ENCODE results near the gene LIPM. TPM values are rescaled to one million over a fixed set of nuclear protein-coding genes. Genes with fewer than 3 reads are reported as not detected.

Gene LIPM
- total and polyA plus RNA-seq, 4 donors, result not detected

DNA sequence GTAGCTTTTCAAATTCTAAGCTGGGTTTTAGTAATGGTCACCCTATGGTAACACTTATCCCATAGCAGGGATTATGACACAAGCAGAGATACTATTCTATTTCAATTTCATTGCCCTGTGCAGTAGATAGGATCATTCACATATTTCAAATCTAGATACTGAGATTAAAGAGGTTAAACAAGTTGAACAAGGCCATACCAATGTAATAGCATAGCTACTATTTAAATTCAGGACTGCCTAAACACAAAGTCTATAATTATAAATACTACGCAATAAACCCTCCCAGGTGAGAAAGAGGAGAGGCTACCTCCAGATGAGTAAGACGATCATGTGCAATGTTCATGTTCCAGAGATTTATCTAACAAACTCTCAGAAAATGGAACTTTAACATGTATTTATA, 1.1 kb downstream of the LIPM start:
- Histone ChIP-seq H3K9me3 (ENCODE audit: control insufficient read depth in 4 of 4, insufficient read depth in 3 of 4, low read length in 3 of 4) (no peaks in the 10 kb centered on the region), H3K9ac (ENCODE audit: insufficient read depth in 1 of 2, low read length in 2 of 2) (no peak overlapping the region), H3K4me1 (ENCODE audit: control insufficient read depth in 5 of 5, insufficient read depth in 5 of 5, low read length in 5 of 5) (no peaks in the 10 kb centered on the region), H3K36me3 (ENCODE audit: control insufficient read depth in 4 of 4, insufficient read depth in 4 of 4, low read length in 4 of 4) (no peaks in the 10 kb centered on the region), H3K27ac (ENCODE audit: low read depth in 1 of 2, low read length in 1 of 2) (no peak overlapping the region), H3K4me3 (no peak overlapping the region), H3K27me3 (ENCODE audit: control insufficient read depth in 3 of 3, insufficient read depth in 3 of 3, low read length in 2 of 3) (no peaks in the 10 kb centered on the region)
- DNase-seq, result no peak
- TF ChIP-seq CTCF (IDR thresholded peaks at IDR 0.05; ENCODE audit: control extremely low read depth, extremely low read depth), result no peak
- ATAC-seq (ENCODE audit: insufficient read depth, low FRiP score), result no peak
- 96 to 97% methylated on average over 2 of the region's 2 CpGs for WGBS, 2 donors

DNA sequence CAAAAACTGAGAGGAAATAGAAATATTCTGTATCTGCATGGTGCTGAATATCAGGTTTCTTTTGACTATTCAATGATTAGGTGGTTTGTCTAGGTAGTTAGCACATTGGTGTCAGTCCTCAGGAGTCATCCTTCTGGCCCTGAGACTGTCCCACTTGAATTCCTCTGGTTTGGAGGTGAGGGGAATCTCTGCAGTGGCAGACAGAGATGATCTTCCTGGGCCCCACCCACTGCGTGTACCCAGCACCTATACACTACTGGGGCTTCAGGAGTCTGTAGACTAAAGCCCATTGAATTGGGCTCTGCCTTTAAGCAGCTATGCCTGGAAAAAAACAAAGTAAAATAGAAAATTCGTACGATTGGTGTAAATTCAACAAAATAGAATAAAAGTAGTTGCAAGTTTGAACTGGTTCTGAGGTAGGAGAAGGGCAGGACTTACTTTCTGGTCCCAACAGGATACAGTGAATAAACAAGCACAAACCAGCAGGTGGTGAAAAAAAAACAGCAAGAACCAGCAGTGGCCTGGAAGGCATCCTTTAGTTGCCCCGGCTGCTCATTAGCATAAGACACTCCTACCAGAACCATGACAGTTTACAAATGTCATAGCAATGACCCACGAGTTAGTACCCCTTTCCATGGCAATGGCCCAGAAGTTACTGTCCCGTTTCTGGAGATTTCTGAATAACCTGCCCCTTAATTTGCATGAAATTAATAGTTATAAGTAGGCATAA, 1.7 kb downstream of the LIPM start:
- no peaks in the 10 kb centered on the region for H3K9me3 ChIP-seq (ENCODE audit: control insufficient read depth in 4 of 4, insufficient read depth in 3 of 4, low read length in 3 of 4)
- H3K36me3 ChIP-seq (ENCODE audit: control insufficient read depth in 4 of 4, insufficient read depth in 4 of 4, low read length in 4 of 4), result no peaks in the 10 kb centered on the region
- 65 to 77% methylated on average over 6 of the region's 6 CpGs for WGBS, 2 donors
- ATAC-seq (ENCODE audit: insufficient read depth, low FRiP score) (no peak), DNase-seq (no peak)
- H3K4me1 ChIP-seq (ENCODE audit: control insufficient read depth in 5 of 5, insufficient read depth in 5 of 5, low read length in 5 of 5), result no peaks in the 10 kb centered on the region
- no peaks in the 10 kb centered on the region for H3K27me3 ChIP-seq (ENCODE audit: control insufficient read depth in 3 of 3, insufficient read depth in 3 of 3, low read length in 2 of 3)
- H3K4me3 ChIP-seq, result no peak overlapping the region
- no peak for TF ChIP-seq CTCF (IDR thresholded peaks at IDR 0.05; ENCODE audit: control extremely low read depth, extremely low read depth)
- no peak overlapping the region for H3K9ac ChIP-seq (ENCODE audit: insufficient read depth in 1 of 2, low read length in 2 of 2)
- H3K27ac ChIP-seq (ENCODE audit: low read depth in 1 of 2, low read length in 1 of 2), result no peak overlapping the region

DNA sequence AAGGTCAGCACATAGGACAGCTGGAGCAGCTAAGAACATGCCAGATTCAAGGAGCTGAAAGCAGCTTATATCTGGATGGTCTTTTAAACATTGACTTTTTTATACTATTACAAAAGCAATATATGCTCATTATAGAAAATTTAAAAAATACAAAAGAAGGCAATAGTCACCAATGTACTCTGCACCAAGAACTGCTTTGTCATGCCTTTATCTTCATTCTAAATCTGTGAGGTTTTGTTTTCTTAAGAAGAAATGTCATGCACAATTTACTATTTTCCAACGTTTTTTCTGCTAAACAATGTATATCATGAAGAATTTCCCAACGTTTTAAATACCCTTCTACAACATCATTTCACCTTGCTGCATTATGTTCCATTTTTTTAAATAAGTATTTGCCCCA, 2.8 kb downstream of the LIPM start:
- H3K27ac ChIP-seq (ENCODE audit: low read depth in 1 of 2, low read length in 1 of 2), result no peak overlapping the region
- H3K9me3 ChIP-seq (ENCODE audit: control insufficient read depth in 4 of 4, insufficient read depth in 3 of 4, low read length in 3 of 4), result no peaks in the 10 kb centered on the region
- WGBS, 2 donors, result 28 to 33% methylated on average over 2 of the region's 2 CpGs
- no peak overlapping the region for H3K4me3 ChIP-seq
- no peak for TF ChIP-seq CTCF (IDR thresholded peaks at IDR 0.05; ENCODE audit: control extremely low read depth, extremely low read depth)
- no peaks in the 10 kb centered on the region for H3K27me3 ChIP-seq (ENCODE audit: control insufficient read depth in 3 of 3, insufficient read depth in 3 of 3, low read length in 2 of 3)
- no peaks in the 10 kb centered on the region for H3K4me1 ChIP-seq (ENCODE audit: control insufficient read depth in 5 of 5, insufficient read depth in 5 of 5, low read length in 5 of 5)
- no peak overlapping the region for H3K9ac ChIP-seq (ENCODE audit: insufficient read depth in 1 of 2, low read length in 2 of 2)
- no peak for ATAC-seq (ENCODE audit: insufficient read depth, low FRiP score)
- no peak for DNase-seq
- H3K36me3 ChIP-seq (ENCODE audit: control insufficient read depth in 4 of 4, insufficient read depth in 4 of 4, low read length in 4 of 4), result no peaks in the 10 kb centered on the region

GRCh38 chr10:88805924-88806323, 3.4 kb downstream of the LIPM start:
- ATAC-seq (ENCODE audit: insufficient read depth, low FRiP score), result no peak

More at GRCh38 chr10:88805924-88806323, 3.4 kb downstream of the LIPM start:
- Histone ChIP-seq H3K4me1 (ENCODE audit: control insufficient read depth in 5 of 5, insufficient read depth in 5 of 5, low read length in 5 of 5) (no peaks in the 10 kb centered on the region), H3K36me3 (ENCODE audit: control insufficient read depth in 4 of 4, insufficient read depth in 4 of 4, low read length in 4 of 4) (no peaks in the 10 kb centered on the region), H3K27ac (ENCODE audit: low read depth in 1 of 2, low read length in 1 of 2) (no peak overlapping the region), H3K9me3 (ENCODE audit: control insufficient read depth in 4 of 4, insufficient read depth in 3 of 4, low read length in 3 of 4) (no peaks in the 10 kb centered on the region), H3K4me3 (no peak overlapping the region), H3K9ac (ENCODE audit: insufficient read depth in 1 of 2, low read length in 2 of 2) (no peak overlapping the region), H3K27me3 (ENCODE audit: control insufficient read depth in 3 of 3, insufficient read depth in 3 of 3, low read length in 2 of 3) (no peaks in the 10 kb centered on the region)
- no peak for DNase-seq
- WGBS, 2 donors, result 70 to 77% methylated on average over 3 of the region's 3 CpGs
- TF ChIP-seq CTCF (IDR thresholded peaks at IDR 0.05; ENCODE audit: control extremely low read depth, extremely low read depth), result no peak
